NOMO-1 (cell line): ENCODE data around the gene MLLT10.

Experiments used
- DNase-seq, 2 experiments: peaks; one replicate each; lab custom pipeline; 2025; ENCODE audit not compliant: unreplicated experiment in 2 of 2; lab: John Stamatoyannopoulos, UW

The MLLT10 gene

DNA sequence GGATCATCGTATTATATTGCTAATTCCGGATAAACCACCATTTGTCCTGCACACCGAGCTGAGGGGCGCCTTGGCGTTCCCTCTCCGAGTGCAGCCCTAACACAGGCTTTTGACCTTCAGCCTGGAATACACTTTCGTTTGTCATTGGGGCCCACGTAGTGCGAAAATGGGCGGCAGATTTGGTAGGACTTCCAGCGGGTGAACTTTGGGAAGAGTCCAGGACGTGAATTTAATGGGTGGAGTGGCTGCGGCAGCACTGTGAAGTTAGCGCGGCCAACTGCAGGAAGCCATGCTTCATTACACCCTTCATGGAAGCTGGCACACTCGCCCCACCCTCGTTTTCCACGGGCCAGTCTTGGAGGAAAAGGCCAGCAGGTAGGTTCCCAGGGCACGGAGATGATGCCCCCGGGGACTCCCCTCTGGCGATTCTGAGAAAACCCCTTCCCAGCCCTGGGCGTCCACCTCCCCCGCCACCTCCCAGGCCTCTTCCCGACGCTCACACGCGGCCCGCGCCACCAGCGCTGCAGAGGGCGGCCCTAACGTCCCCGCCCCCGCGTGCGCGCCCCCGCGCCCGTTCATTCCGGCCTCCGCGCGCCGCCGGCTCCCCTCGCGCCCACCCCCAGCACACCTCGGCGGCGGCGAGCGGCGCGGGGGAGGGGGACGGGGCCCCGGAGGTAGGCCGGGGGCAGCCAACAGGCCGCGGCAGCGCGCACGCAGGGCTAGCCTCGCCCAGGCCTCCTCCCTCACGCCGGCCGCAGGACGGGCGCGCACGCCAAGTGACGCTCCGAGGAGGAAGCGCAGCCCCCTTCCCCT lies at the start of gene MLLT10:
Gene MLLT10 (plus strand): TSS at position 766 of the 813 bp plus-strand sequence. CDS start 413 bp downstream, outside the sequence.
- peak; percentile 89 to 94 for DNase-seq

DNA sequence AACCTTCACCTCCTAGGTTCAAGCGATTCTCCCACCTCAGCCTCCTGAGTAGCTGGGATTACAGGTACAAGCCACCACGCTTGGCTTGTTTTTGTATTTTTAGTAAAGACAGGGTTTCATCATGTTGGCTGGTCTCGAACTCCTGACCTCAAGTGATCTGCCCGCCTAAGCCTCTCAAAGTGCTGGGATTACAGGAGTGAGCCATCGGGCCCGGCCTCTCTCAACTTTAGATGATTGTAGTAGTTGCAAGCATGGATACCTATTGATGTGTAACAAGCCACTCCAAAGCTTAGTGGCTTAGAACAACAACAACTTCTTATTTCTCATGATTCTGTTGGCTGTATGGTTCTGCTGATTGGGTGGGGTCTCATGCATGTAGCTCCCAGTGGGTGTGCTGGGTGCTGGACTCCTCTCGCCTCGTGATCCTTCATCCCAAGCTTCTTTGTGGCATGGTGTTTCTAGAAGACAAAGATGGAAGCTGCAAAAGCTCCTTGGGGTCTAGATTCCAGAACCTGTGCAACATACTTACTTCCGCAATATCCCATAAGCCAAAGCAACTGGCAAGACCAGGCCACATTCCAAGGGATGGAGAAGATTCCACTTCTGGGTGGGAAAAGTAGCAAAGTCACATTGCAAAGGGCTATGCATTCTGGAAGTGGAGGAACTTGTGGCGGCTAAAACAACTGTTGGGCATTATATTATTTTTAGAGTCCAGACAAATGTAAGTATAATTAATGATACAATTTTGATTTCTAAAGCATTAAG lies 46.4 kb upstream of the MLLT10 start:
- no peak for DNase-seq

DNA sequence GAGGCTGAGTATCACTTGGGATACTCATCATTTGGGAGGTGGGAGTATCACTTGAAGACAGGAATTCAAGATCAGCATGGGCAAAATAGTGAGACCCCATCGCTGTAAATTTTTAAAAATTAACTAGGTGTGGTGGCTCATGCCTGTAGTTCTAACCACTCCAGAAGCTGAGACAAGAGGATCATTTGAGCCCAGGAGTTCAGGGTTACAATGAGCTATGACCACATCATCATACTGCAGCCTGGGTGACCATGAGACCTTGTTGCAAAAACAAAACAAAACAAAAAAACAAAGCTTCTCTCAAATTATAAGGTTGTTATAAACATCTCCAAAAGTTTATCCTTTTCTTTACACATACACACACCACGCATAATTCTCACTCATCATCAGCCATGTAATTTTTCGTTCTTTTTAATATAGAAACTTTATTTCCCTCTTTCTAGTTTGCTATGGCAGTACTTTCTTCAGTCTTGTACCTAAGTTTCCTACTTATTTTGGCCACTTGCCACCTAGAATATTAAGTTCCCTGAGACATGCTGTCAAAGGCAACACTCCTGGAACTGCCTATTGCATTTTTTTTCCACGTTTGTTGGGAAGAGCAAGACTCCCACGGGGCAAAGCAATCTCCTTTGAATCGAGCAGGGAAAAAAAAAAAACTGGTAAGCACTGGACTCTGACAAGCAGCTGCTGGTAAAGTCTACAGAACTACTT lies 45.6 kb upstream of the MLLT10 start:
- DNase-seq = no peak

DNA sequence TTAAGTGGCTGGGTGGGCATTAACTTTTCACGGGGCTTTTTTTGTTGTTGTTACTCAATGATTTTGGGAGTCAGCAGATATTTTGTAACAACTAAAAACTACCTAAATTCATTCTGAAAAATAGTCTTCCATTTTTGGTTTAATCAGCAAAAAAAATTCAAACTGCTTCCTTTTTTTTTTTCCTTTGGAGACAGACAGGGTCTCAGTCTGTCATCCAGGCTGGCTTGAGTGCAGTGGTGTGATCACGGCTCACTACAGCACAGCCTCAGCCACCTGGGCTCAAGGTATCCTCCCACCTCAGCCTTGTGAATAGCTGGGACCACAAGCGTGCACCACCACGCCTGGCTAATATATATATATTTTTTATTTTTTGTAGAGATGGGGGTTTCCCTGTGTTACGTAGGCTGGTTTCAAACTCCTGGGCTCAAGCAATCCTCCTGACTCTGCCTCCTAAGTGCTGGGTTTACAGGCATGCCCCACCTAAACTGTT lies 45.0 kb upstream of the MLLT10 start:
- DNase-seq = no peak

DNA sequence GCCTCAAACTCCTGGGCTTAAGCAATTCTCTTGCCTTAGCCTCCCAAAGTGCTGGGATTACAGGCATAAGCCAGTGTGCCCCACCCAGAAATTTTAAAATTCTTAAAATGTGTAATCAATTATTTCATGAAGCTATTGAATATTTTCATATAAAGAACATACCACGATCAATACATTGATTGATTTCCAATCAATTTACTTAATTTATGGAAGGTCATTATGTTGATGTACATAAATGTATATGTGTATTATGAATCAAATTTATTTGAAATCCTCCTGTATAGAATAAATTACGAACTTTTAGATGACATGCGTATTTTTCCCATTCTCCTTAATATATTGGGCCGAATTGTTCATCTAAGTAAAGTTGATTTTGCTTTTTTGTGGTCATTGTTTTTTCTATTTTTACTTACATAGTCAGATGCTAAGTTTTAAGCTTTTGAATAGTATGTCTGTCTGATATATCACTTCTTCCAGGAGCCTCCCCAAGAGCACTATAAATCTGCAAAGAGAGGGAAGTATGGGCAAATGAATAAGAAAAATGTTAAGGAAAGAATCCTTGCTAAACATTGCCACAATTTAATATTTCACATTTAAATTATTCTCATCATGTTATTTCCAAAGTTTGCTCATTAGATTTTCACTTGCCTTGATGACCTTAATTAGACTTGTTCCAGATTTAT lies 43.9 kb upstream of the MLLT10 start:
- DNase-seq = no peak

DNA sequence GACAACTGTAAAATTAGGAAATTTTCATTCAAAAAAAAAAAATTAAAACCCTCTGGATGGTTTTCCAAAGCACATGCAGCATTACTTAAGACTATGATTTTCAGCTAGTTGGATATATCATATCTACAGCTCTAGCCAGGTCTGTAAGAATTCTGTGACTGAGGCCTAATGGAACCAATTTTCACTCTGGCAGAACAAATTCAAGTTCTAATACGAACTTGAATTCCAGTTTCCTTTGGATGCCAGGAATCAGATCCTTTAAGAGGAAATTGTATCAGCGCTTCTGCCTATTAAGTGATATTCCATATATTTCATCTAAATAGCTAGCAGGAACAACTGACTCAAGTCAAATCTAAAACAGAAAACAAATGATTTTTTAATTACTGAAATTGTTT lies 43.3 kb upstream of the MLLT10 start:
- DNase-seq = no peak

DNA sequence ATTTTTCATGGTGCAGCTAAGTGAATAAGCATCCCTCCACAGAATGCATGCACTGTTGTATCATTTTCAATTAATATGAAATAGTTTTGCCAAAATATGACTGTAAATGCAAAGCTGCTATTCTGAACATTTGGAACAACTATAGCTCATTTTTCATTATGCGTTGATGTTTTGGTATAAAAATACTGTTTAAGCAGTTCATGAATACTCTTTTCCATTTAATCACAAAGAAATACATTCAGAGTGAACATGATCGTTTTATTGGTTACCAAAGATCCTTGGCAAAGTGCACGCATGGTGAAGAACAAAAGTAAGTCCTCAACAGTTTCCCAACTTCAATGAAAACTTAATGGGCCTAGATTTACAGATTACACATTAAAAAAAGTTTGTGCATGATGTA lies 41.6 kb upstream of the MLLT10 start:
- no peak for DNase-seq

DNA sequence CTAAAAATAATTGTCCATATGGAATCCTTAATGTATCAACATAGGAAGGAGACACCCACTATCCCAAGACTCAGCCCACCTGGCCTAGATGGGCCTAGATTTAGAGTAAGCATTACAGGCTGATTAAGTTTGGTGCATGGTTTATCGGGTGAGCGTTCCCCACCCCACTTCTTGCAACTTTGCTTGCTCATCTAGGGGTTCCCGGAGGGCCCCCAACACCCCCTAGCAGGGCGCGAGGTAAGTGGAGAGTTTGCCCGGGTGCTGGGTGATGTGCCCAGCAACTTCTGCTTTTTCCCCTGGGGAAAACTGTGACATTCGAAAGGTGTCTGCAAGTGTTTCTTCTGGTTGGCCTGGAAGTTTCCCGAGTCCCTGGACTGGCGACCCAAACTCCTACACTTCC lies 40.2 kb upstream of the MLLT10 start:
- DNase-seq = peak in 1 of 2 experiments; percentile 70

DNA sequence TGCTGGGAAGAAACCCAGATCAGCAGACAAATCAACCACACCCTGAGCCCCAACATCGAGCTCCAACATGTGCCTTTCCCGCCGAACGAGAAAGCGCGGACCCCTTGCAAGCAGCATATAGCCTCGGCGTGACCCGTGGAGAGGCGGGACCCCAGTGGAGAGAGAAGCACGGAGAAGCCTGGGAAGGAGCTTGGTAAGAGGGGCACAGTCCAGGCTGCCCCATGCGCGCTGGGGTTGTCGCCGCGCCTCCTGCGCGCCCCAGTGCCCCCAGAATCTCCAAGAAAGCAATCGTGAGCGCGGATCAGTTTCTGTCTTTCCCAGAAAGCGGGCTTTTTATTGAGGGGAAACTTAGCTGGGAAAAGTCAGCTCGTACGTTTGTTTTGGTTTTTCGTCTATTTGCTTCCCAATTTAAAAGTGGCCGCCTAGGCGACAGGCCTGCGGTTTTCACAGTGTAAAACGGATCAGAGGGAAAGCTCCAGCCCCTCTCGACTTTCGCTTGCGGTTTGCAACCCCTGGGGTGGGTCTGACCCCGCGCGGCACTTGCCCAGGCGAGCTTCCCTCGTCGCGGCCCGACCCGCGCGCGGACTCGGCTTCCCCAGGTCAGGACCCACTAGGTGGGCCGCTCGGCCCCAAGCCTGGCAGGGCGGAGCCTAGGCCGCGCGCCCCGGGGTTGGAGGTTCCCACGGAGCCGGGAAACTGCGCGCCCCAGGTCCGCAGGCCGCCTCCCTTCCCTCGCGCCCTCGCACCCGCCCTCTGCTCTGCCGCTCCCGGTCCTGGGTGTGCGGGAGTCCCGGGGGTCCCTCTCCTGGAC lies 39.6 kb upstream of the MLLT10 start:
- peak in 1 of 2 experiments; percentile 83 for DNase-seq

DNA sequence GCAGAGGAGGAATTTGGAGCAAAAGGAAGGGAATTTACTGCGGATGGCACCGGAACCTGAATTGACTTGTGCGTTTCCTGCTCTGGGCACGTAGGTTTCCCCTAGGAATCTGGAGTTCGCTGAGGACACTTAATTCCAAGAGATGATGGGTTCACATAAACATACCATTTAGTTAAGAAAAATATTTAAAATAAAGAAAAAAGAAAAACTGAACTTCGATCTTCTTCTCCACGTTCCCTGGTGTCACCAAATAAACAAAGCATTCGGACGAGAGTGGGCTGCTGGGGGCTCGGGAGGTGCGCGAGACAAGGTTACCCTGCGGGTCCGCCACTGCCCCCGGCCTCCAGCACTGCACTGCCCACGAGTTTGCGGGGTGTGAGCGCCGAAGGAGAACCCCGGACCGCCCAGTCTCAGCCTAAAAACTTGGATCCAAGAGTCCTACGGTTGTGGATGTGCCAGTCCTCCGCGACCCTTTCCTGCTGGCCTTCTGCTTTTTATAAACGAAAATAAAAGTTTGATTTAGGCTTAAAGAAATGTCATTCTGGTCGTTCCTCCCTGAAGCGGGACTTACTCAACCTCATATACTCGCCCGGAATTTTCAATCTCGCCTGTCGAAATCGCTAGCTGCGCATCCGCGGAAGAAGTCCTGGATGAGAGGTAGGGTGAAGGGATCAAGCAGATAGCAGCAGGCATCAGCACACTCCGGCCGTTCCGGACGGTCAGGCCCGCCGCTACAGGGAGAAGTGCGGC lies 38.9 kb upstream of the MLLT10 start:
- no peak for DNase-seq

DNA sequence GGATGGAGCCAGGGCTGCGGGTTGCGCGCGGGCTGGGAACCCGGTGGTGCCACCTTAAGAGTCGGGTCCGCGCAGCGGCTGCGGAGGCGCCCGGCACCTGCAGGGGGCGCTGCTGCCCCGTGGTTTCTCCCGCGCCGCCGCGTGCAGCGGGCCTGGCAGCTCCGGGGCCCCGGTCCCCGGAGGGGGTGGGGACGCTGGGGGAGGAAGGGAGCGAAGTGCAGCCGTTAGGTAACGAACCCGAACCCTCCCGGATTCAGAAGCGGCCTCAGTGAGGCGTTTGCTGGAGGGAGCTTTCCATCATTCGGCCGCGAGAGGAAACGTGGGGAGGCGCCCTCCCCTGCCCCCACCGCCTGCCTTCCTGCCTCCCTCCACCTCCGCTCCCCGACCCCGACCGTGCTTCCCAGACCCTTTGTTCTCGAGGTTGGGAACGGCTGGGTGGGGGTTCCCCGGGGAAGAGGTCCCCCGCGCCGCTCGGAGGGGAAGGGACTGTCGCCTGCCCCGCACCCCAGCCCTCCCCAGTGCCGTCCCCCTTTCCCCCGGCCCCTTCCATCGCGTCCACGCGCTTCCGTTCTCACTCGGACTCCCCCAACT lies 38.2 kb upstream of the MLLT10 start:
- peak; percentile 91 to 92 for DNase-seq

DNA sequence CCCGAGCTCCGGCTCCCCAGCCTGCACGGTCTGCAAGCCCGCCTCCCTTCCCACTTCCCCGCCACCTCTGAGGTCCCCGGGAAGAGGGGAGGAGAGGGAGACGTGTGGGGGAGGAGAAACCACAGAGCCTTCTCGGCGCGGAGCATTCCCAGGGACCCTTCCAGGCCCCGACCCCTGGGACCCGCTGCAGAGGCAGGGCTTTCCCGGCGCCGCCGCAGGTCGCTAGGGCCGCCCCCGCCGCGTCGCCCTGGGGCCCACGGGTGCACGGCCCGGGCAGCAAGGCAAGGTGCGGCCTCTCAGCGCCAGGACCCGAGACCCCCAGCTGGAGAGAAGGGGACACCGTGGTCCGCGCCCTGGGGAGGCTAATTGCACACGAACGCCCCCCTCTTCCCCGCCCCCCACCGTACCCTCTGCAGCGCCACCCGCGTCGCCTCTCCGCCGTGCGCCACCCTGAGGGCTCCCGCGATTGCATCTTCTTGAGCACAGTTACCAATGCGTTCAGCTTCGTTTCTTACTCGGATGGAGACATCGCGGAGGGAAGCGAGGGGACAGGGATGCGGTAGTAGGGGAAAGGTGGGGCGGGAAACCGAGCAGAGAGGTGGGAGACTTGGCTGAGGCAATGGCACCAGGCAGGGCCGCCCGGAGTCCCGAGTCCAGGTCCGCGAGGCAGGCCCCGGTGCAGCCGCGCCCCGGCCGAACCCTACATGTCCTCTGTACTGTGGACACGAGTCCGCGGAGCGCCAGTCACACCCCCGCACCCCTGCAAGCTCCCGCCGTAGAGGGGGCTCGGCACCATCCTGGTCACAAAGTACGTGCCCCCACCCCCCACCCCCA lies 37.5 kb upstream of the MLLT10 start:
- peak in 1 of 2 experiments; percentile 53 for DNase-seq

DNA sequence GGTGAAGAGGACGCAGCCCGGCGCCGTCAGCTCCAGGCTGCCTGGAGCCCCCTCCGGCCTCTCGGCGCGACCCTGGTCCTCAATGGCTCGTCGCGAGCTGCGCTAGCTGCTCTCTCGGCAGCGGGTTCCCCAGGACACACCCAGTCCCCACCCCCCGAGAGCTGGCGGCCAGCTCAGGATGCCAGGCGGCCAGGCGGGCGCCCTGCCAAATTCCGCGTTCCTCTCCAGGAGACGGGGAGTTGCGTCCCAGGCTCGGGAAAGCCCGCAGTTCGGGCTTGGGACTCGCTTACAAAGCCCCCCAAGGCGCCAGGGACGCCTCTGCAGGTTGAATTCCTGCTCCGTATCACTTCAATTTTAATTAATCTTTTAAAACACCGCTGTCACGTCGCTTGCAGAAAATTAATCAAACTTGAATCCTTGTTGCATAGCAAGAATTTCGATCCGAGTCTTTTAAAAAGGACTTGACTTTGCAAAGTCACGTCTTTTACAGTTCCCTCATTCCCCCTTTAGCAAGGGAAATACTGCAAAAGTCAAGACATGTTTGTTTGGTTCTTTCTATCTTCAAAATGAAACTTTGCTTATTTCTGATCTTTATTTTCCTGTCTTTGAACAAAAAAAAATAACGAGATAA lies 36.7 kb upstream of the MLLT10 start:
- DNase-seq = peak in 1 of 2 experiments; percentile 68

DNA sequence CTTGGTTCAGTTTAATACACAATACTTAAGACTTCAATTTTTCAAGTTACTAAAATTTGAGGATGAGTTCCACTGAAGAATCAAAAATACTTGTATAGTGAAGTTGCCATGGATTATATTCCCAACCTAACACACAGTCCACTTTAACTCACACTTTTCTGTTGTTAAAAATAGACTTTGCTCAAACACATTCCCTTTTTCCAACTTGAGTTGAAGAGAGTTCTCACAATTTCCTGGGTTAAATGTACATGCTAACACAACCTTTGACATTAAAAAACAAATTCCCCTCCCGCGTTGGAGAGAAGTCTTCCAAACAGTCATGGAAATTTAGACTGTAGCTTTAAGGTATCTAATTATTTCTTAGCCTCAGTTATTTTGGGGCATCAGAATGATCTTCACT lies 35.7 kb upstream of the MLLT10 start:
- DNase-seq = no peak

DNA sequence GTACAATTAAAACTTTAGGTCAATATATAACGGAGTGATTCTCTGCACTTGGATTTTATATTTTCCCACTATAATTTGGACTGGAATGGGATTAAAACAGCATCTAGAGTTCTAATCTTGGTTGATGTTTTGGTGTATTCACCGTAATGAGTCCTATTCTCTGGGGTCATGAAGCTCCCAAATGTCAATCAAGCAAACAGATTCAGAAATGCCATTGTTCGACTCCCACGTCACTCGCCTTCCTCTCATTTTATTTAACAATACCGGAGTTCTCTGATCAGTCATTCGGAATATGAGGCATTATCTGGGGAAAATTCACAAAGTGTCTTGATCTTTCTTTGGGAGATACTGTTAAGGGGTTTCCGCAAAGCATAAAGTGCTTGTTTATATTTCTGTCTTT lies 35.0 kb upstream of the MLLT10 start:
- peak in 1 of 2 experiments; percentile 53 for DNase-seq

DNA sequence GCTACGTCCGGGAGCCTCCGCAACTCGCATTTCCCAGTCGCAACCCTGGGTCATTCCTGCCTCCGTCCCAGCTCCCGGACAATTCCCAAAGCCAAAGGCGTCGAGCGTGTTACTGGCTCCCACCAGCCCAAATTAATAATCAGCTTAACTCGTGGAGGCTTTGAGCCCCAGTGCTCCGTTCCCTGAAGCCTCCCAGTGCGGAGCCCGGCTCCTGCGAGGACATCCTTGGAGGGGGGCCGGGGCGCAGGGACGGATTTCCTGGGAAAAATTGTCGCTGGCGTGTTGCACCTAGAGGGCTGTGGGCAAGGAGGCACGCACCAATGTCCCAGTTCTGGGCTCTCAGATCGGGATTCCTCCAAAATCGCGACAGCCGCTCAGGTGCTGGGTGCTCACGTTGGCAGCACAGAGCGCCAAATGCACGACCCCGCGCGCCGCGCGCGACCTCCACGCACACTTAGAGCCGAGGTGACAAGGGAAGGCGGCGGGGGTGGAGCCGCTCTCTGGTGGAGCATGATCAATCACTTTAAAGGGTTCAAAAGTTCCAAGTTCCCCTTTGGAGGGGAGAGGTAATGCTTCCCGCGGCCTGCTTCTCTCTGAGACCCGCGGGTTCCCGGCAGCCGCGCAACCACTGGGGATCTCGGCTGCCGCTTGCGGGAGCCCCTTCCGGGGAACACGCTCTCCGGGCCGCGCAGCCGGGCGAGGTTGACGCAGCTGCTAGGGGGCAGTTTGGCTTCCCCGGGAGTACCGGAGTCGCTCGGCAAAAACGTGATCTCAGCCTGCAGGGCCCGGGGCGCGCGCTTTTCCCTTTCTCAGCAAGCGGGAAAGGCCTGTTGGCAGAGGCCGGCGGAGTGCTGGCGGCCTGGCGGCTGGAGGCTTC lies 34.1 kb upstream of the MLLT10 start:
- DNase-seq = peak in 1 of 2 experiments; percentile 78

DNA sequence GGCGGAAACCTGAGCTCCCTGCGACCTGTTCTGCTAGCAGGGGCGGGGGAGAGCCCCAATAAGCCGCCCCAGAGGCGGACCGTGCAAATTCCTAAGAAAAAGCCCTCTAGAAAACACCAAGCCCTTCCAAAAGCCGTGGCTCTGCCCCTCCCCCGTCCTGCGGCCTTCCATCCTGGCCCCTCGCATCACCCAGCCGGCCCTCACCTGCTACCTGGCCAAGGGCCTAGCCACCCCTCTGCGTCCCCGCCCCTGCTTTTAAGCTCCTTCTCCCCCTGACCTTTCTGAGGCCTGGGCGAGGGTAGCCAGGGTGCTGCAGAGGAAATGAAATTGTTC lies 33.5 kb upstream of the MLLT10 start:
- no peak for DNase-seq
